Measurements from ENCODE around the gene BEX1.

DNA sequence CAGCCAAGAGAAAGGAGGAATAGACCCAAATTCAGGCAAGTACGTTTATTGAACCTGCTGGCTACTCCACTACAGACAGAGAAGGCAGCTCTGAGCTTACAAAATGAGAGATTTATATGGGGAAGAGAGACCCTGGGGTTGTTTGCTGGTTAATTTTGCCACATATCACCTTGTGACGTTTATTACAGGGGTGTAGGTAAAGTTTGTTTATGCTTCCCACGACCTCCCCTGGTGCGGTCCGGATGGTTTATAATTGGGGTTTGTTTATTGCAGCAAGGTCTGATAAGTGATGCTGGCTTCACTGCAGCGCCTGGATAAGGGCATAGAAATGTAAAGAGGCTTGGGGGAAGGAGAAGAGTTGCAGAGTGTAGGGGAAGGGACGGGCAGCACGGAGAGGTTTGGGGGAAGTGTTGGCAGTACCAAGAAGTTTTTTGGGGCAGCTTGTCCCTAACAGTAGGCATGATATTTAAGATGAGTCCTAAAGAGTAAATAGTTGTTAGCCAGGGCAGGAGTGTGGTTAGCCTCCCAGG is 12.6 kb downstream of the BEX1 start:
- TF ChIP-seq HLTF (IDR thresholded peaks at IDR 0.05) (no peak), WHSC1 (IDR thresholded peaks at IDR 0.05; ENCODE audit: low read length) (no peak), MTA2 (IDR thresholded peaks at IDR 0.05; ENCODE audit: low read depth) (no peak), CC2D1A (IDR thresholded peaks at IDR 0.05) (no peak), KLF1 (tag; IDR thresholded peaks at IDR 0.05) (no peak), ZNF133 (CRISPR knock-in tag; IDR thresholded peaks at IDR 0.05) (no peak), PTBP1 (IDR thresholded peaks at IDR 0.05; ENCODE audit: low read depth, low read length) (no peak), CBFA2T3 (IDR thresholded peaks at IDR 0.05) (no peak), MEIS2 (IDR thresholded peaks at IDR 0.05; ENCODE audit: partially characterized antibody) (no peak), ZNF24 (IDR thresholded peaks at IDR 0.05) (no peak)
- TF ChIP-seq, protein P1, sequence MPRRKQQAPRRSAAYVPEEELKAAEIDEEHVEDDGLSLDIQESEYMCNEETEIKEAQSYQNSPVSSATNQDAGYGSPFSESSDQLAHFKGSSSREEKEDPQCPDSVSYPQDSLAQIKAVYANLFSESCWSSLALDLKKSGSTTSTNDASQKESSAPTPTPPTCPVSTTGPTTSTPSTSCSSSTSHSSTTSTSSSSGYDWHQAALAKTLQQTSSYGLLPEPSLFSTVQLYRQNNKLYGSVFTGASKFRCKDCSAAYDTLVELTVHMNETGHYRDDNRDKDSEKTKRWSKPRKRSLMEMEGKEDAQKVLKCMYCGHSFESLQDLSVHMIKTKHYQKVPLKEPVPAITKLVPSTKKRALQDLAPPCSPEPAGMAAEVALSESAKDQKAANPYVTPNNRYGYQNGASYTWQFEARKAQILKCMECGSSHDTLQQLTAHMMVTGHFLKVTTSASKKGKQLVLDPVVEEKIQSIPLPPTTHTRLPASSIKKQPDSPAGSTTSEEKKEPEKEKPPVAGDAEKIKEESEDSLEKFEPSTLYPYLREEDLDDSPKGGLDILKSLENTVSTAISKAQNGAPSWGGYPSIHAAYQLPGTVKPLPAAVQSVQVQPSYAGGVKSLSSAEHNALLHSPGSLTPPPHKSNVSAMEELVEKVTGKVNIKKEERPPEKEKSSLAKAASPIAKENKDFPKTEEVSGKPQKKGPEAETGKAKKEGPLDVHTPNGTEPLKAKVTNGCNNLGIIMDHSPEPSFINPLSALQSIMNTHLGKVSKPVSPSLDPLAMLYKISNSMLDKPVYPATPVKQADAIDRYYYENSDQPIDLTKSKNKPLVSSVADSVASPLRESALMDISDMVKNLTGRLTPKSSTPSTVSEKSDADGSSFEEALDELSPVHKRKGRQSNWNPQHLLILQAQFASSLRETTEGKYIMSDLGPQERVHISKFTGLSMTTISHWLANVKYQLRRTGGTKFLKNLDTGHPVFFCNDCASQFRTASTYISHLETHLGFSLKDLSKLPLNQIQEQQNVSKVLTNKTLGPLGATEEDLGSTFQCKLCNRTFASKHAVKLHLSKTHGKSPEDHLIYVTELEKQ (CRISPR knock-in tag; IDR thresholded peaks at IDR 0.05), result no peak
- TF ChIP-seq, protein P2, sequence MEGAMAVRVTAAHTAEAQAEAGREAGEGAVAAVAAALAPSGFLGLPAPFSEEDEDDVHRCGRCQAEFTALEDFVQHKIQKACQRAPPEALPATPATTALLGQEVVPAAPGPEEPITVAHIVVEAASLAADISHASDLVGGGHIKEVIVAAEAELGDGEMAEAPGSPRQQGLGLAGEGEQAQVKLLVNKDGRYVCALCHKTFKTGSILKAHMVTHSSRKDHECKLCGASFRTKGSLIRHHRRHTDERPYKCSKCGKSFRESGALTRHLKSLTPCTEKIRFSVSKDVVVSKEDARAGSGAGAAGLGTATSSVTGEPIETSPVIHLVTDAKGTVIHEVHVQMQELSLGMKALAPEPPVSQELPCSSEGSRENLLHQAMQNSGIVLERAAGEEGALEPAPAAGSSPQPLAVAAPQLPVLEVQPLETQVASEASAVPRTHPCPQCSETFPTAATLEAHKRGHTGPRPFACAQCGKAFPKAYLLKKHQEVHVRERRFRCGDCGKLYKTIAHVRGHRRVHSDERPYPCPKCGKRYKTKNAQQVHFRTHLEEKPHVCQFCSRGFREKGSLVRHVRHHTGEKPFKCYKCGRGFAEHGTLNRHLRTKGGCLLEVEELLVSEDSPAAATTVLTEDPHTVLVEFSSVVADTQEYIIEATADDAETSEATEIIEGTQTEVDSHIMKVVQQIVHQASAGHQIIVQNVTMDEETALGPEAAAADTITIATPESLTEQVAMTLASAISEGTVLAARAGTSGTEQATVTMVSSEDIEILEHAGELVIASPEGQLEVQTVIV (CRISPR knock-in tag; IDR thresholded peaks at IDR 0.05; ENCODE audit: borderline replicate concordance), result no peak
